ENCODE measurements around the gene ADD1. TPM values are rescaled to one million over a fixed set of nuclear protein-coding genes. Genes with fewer than 3 reads are reported as not detected.

Gene ADD1
- total and polyA plus RNA-seq, 2 donors (not counting 1 experiment from before 2014, with no cell fraction given), result 302 to 383 TPM

DNA sequence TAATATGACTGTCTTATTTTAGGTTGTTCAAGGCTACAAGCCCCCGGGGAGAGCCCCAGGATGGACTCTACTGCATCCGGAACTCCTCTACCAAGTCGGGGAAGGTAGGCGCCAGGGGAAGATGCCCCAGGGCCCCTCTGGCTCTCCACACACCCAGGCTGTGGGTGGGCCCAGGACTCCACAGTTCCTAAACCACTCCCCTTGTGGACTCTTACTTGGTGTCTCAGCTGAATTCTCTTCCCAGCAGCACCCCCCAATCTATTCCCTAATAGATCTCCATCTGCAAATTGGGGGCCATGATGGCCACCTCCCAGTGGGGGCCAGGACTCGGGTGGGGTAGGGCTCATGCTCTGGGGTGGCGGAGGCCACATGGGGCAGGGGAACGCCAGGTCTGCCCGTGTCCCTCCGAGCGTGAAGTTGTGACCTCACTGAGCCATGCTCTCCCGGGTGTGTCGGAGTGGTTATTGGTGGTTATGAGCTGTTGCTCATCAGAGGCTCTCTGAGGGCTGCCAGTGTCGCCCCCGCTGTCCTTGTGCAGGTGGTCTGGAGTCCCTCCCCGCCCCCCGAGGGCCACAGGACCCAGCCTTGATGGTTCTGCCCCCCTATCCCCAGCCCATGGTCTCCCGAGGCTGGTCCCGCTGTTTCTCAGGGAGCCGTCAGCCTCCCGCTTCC is 11.2 kb upstream of the ADD1 start:
- ATAC-seq (ENCODE audit: low read depth), result peak; percentile 77
- Histone ChIP-seq H3K36me3 (replicated peaks in 1 of 2; ENCODE audit: control extremely low read depth in 1 of 2, control insufficient read depth in 1 of 2, extremely low read depth in 1 of 2, insufficient read depth in 2 of 2, low read length in 1 of 2) (peaks cover 3 to 70% of the 10 kb centered on the region in 2 experiments), H3K4me1 (ENCODE audit: control insufficient read depth in 2 of 2, insufficient read depth in 2 of 2, low read length in 2 of 2) (peaks cover 59 to 60% of the 10 kb centered on the region in 2 donors), H2AFZ (ENCODE audit: insufficient read depth, low read depth, low read length, poor library complexity, severe bottlenecking) (no peak overlapping the region), H3K4me2 (replicated peaks; ENCODE audit: low read depth, low read length, poor library complexity, severe bottlenecking) (peak overlapping the region; percentile 70), H3K79me2 (ENCODE audit: control insufficient read depth, insufficient read depth, low read length) (peaks cover 8% of the 10 kb centered on the region), H3K27ac (ENCODE audit: low read length in 2 of 2) (peak overlapping the region; percentile 64 to 75), H3K27me3 (replicated peaks in 1 of 4; ENCODE audit: control extremely low read depth in 1 of 4, control insufficient read depth in 3 of 4, insufficient read depth in 4 of 4, low read length in 3 of 4) (no peaks in the 10 kb centered on the region), H3K4me3 (ENCODE audit: control extremely low read depth in 1 of 5, extremely low read depth in 1 of 5, insufficient read depth in 1 of 5, low read depth in 2 of 5, low read length in 4 of 5) (no peak overlapping the region), H4K20me1 (ENCODE audit: control insufficient read depth, insufficient read depth, low read length, poor library complexity, severe bottlenecking) (peaks cover 60% of the 10 kb centered on the region), H3K9me3 (ENCODE audit: control extremely low read depth in 1 of 3, control insufficient read depth in 2 of 3, insufficient read depth in 1 of 3, low read length in 2 of 3) (no peaks in the 10 kb centered on the region), H3K9ac (ENCODE audit: low read length) (peak overlapping the region; percentile 23)
- H3K4me3 Mint-ChIP-seq, result peak overlapping the region; percentile 74
- intact Hi-C loops (cut with micrococcal nuclease), result no loop called here
- WGBS (ENCODE audit: insufficient coverage), result 16% methylated on average over 15 of the region's 20 CpGs
- CTCF ChIA-PET, result interaction anchor here (1.0 kb wide), 2 partner anchors 9 to 29 kb away, joined by 3 read pairs; no protein-coding TSS in a partner anchor
- H3K4me1 Mint-ChIP-seq, result peaks cover 53% of the 10 kb centered on the region
- H3K27me3 Mint-ChIP-seq, result no peaks in the 10 kb centered on the region
- no peaks in the 10 kb centered on the region for H3K9me3 Mint-ChIP-seq (ENCODE audit: insufficient read depth)
- peak; percentile 91 for DNase-seq
- no peak for TF ChIP-seq EZH2 (IDR thresholded peaks at IDR 0.05; ENCODE audit: borderline replicate concordance, insufficient read depth, low read depth, low read length, poor library complexity, severe bottlenecking)
- TF ChIP-seq, protein P1, sequence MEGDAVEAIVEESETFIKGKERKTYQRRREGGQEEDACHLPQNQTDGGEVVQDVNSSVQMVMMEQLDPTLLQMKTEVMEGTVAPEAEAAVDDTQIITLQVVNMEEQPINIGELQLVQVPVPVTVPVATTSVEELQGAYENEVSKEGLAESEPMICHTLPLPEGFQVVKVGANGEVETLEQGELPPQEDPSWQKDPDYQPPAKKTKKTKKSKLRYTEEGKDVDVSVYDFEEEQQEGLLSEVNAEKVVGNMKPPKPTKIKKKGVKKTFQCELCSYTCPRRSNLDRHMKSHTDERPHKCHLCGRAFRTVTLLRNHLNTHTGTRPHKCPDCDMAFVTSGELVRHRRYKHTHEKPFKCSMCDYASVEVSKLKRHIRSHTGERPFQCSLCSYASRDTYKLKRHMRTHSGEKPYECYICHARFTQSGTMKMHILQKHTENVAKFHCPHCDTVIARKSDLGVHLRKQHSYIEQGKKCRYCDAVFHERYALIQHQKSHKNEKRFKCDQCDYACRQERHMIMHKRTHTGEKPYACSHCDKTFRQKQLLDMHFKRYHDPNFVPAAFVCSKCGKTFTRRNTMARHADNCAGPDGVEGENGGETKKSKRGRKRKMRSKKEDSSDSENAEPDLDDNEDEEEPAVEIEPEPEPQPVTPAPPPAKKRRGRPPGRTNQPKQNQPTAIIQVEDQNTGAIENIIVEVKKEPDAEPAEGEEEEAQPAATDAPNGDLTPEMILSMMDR (IDR thresholded peaks at IDR 0.05), result no peak
- H3K27ac Mint-ChIP-seq, result peak overlapping the region; percentile 91
- POLR2A ChIA-PET, result interaction anchor here (0.8 to 1.2 kb wide), 5 partner anchors 11 to 20 kb away, joined by 3 to 6 read pairs (median 4); partner anchors contain the start of gene ADD1
